ENCODE data around the gene CCSER1.
"Not testable (repeated sequence)": the region's sequence is repeated elsewhere in the genome, so short reads cannot be mapped to it uniquely, and the experiment has no call there.

The CCSER1 gene

GRCh38 chr4:91621446-91621845 is 1494.3 kb downstream of the CCSER1 start:
- no peak for DNase-seq

- DNase-seq: no peak
These were observed 1495.9 kb downstream of the CCSER1 start for GRCh38 chr4:91622925-91623602.

- not testable (repeated sequence) for DNase-seq
These were observed 1496.4 kb downstream of the CCSER1 start for GRCh38 chr4:91623603-91623967.

GRCh38 chr4:91630054-91630453 is 1502.9 kb downstream of the CCSER1 start:
- no peak for DNase-seq

- no peak for DNase-seq
These were observed 1503.6 kb downstream of the CCSER1 start for GRCh38 chr4:91630764-91631163.

- no peak for DNase-seq
These were observed 1504.1 kb downstream of the CCSER1 start for GRCh38 chr4:91631335-91631734.

- no peak for DNase-seq
These were observed 1508.9 kb downstream of the CCSER1 start for GRCh38 chr4:91636083-91636482.
